HEK293 (cell line): ENCODE data around the gene ZKSCAN8.

Experiments
- ELK4 ChIP-seq: IDR thresholded peaks from 2 replicates; pipeline ENCODE4 v1.6.1; 2011; ENCODE audit warnings: mild to moderate bottlenecking, low read depth, low read length, borderline replicate concordance
- RBAK ChIP-seq: fragments of 450-650 bp; formaldehyde crosslinking; IDR thresholded peaks from 2 replicates; pipeline ENCODE4 v1.5.1; 2016; ENCODE audit warnings: missing biosample characterization, missing genetic modification characterization
- SP3 ChIP-seq: fragments of 450-650 bp; formaldehyde crosslinking; IDR thresholded peaks from 2 replicates; pipeline ENCODE4 v1.5.1; 2016; ENCODE audit warnings: missing biosample characterization, missing genetic modification characterization
- WT1 ChIP-seq: fragments of 450-650 bp; formaldehyde crosslinking; IDR thresholded peaks from 2 replicates; pipeline ENCODE4 v1.5.1; 2016; ENCODE audit warnings: missing biosample characterization, missing genetic modification characterization
- YY1 ChIP-seq: fragments of 450-650 bp; formaldehyde crosslinking; IDR thresholded peaks from 2 replicates; pipeline ENCODE4 v1.5.1; 2018; ENCODE audit warnings: missing biosample characterization, missing genetic modification characterization
- YY2 ChIP-seq: fragments of 450-650 bp; formaldehyde crosslinking; IDR thresholded peaks from 2 replicates; pipeline ENCODE4 v1.5.1; 2016; ENCODE audit warnings: missing biosample characterization, missing genetic modification characterization
- ZBTB1 ChIP-seq: fragments of 450-650 bp; formaldehyde crosslinking; IDR thresholded peaks from 2 replicates; pipeline ENCODE4 v1.5.1; 2016; ENCODE audit warnings: missing biosample characterization, missing genetic modification characterization
- ZBTB7A ChIP-seq: fragments of 450-650 bp; formaldehyde crosslinking; IDR thresholded peaks from 2 replicates; pipeline ENCODE4 v1.5.1; 2016; ENCODE audit warnings: low read depth, missing biosample characterization, missing genetic modification characterization
- ZNF2 ChIP-seq: fragments of 450-650 bp; formaldehyde crosslinking; IDR thresholded peaks from 2 replicates; pipeline ENCODE4 v1.5.1; 2016; ENCODE audit warnings: missing biosample characterization, missing genetic modification characterization
- ZNF292 ChIP-seq: fragments of 450-650 bp; formaldehyde crosslinking; IDR thresholded peaks from 2 replicates; pipeline ENCODE4 v1.5.1; 2016; ENCODE audit warnings: low read depth, missing biosample characterization, missing genetic modification characterization, borderline replicate concordance
- ZNF302 ChIP-seq: fragments of 450-650 bp; formaldehyde crosslinking; IDR thresholded peaks from 2 replicates; pipeline ENCODE4 v1.5.1; 2016; ENCODE audit warnings: missing biosample characterization, missing genetic modification characterization, low read depth
- ZNF354C ChIP-seq: fragments of 450-650 bp; formaldehyde crosslinking; IDR thresholded peaks from 2 replicates; pipeline ENCODE4 v1.5.1; 2016; ENCODE audit warnings: missing biosample characterization, missing genetic modification characterization, low read depth, borderline replicate concordance
- ZNF48 ChIP-seq: fragments of 450-650 bp; formaldehyde crosslinking; IDR thresholded peaks from 2 replicates; pipeline ENCODE4 v1.5.1; 2016; ENCODE audit warnings: missing biosample characterization, missing genetic modification characterization
- ZNF513 ChIP-seq: fragments of 450-650 bp; IDR thresholded peaks from 2 replicates; pipeline ENCODE4 v1.5.1; 2018; ENCODE audit warnings: missing biosample characterization, missing genetic modification characterization
- ZNF514 ChIP-seq: fragments of 450-650 bp; formaldehyde crosslinking; IDR thresholded peaks from 2 replicates; pipeline ENCODE4 v1.5.1; 2016; ENCODE audit warnings: missing biosample characterization, missing genetic modification characterization
- ZNF518A ChIP-seq: fragments of 450-650 bp; formaldehyde crosslinking; conservative IDR thresholded peaks from 2 replicates; pipeline ENCODE4 v1.5.1; 2016; ENCODE audit warnings: low read depth, missing biosample characterization, missing genetic modification characterization
- ZNF529 ChIP-seq: fragments of 450-650 bp; formaldehyde crosslinking; IDR thresholded peaks from 2 replicates; pipeline ENCODE4 v1.5.1; 2017; ENCODE audit warnings: missing genetic modification characterization, missing biosample characterization; ENCODE audit not compliant: insufficient replicate concordance
- ZNF530 ChIP-seq: fragments of 450-650 bp; formaldehyde crosslinking; IDR thresholded peaks from 2 replicates; pipeline ENCODE4 v1.5.1; 2016; ENCODE audit warnings: low read depth, missing biosample characterization, missing genetic modification characterization
- ZNF548 ChIP-seq: fragments of 450-650 bp; formaldehyde crosslinking; IDR thresholded peaks from 2 replicates; pipeline ENCODE4 v1.5.1; 2016; ENCODE audit warnings: missing biosample characterization, missing genetic modification characterization
- ZNF561 ChIP-seq: fragments of 450-650 bp; IDR thresholded peaks from 2 replicates; pipeline ENCODE4 v1.5.1; 2018; ENCODE audit warnings: missing biosample characterization, missing genetic modification characterization, borderline replicate concordance
- ZNF585B ChIP-seq: fragments of 450-650 bp; formaldehyde crosslinking; IDR thresholded peaks from 2 replicates; pipeline ENCODE4 v1.5.1; 2016; ENCODE audit warnings: missing biosample characterization, missing genetic modification characterization
- ZNF600 ChIP-seq: fragments of 450-650 bp; formaldehyde crosslinking; IDR thresholded peaks from 2 replicates; pipeline ENCODE4 v1.5.1; 2016; ENCODE audit warnings: missing biosample characterization, missing genetic modification characterization
- ZNF645 ChIP-seq: fragments of 450-650 bp; formaldehyde crosslinking; IDR thresholded peaks from 2 replicates; pipeline ENCODE4; 2016; ENCODE audit warnings: missing biosample characterization, missing genetic modification characterization
- ZNF658 ChIP-seq: fragments of 450-650 bp; formaldehyde crosslinking; IDR thresholded peaks from 2 replicates; pipeline ENCODE4; 2016; ENCODE audit warnings: missing biosample characterization, missing genetic modification characterization
- ZNF747 ChIP-seq: fragments of 450-650 bp; formaldehyde crosslinking; IDR thresholded peaks from 2 replicates; pipeline ENCODE4 v1.5.1; 2016; ENCODE audit warnings: missing biosample characterization, missing genetic modification characterization
- TF ChIP-seq, protein P1 (sequence below): fragments of 450-650 bp; formaldehyde crosslinking; conservative IDR thresholded peaks from 2 replicates; pipeline ENCODE4 v1.5.1; 2016; ENCODE audit warnings: low read depth, missing biosample characterization, missing genetic modification characterization
- TF ChIP-seq, protein P2 (sequence below): fragments of 450-650 bp; formaldehyde crosslinking; IDR thresholded peaks from 2 replicates; pipeline ENCODE4 v1.5.1; 2016; ENCODE audit warnings: missing biosample characterization, missing genetic modification characterization

Gene ZKSCAN8

DNA sequence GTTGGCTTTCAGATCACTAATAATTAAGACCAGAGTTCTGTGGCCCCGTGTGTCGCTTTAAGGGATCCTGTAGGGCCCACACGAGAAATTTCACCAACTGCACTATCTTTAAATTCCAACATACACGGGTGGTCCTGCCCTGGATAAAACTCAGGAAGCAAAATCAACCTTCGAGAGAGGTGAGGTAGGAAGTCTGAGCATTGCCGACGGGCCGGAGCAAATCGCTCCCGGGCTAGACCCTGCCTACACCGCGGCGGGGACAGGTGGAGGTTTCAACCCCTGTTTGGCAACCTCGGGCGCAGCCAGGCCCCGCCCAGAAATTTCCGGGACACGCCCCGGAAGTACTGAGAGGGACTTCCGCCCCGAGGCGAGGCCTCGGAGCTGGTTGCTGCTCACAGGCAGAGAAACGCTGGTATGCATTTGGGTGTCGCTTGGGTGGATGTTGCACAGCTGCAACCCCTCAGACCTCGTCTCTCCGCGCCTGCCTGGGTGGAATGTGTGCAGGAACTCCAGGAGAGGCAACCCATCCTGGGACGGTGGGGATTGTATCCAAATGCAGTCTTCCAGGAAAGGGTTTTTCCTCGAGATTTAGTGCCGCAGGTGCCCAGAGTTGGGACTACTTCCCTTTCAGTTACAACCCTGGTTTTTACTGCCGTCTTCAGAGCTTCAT lies 19.9 kb downstream of the ZKSCAN8 start (continued):
- TF ChIP-seq, protein P1, sequence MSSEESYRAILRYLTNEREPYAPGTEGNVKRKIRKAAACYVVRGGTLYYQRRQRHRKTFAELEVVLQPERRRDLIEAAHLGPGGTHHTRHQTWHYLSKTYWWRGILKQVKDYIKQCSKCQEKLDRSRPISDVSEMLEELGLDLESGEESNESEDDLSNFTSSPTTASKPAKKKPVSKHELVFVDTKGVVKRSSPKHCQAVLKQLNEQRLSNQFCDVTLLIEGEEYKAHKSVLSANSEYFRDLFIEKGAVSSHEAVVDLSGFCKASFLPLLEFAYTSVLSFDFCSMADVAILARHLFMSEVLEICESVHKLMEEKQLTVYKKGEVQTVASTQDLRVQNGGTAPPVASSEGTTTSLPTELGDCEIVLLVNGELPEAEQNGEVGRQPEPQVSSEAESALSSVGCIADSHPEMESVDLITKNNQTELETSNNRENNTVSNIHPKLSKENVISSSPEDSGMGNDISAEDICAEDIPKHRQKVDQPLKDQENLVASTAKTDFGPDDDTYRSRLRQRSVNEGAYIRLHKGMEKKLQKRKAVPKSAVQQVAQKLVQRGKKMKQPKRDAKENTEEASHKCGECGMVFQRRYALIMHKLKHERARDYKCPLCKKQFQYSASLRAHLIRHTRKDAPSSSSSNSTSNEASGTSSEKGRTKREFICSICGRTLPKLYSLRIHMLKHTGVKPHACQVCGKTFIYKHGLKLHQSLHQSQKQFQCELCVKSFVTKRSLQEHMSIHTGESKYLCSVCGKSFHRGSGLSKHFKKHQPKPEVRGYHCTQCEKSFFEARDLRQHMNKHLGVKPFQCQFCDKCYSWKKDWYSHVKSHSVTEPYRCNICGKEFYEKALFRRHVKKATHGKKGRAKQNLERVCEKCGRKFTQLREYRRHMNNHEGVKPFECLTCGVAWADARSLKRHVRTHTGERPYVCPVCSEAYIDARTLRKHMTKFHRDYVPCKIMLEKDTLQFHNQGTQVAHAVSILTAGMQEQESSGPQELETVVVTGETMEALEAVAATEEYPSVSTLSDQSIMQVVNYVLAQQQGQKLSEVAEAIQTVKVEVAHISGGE (tag by site-specific recombination) = peak; percentile 80
- no peak for TF ChIP-seq ZNF513 (tag by site-specific recombination)
- TF ChIP-seq ZNF48 = no peak
- TF ChIP-seq ZNF2 (tag by site-specific recombination) = peak; percentile 63; the same call in 1 of the 2 replicates
- TF ChIP-seq, protein P2, sequence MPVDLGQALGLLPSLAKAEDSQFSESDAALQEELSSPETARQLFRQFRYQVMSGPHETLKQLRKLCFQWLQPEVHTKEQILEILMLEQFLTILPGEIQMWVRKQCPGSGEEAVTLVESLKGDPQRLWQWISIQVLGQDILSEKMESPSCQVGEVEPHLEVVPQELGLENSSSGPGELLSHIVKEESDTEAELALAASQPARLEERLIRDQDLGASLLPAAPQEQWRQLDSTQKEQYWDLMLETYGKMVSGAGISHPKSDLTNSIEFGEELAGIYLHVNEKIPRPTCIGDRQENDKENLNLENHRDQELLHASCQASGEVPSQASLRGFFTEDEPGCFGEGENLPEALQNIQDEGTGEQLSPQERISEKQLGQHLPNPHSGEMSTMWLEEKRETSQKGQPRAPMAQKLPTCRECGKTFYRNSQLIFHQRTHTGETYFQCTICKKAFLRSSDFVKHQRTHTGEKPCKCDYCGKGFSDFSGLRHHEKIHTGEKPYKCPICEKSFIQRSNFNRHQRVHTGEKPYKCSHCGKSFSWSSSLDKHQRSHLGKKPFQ = no peak
- peak; percentile 98 for TF ChIP-seq ELK4
- no peak for TF ChIP-seq YY1 (tag by site-specific recombination)
- no peak for TF ChIP-seq ZNF747 (tag by site-specific recombination)
- no peak for TF ChIP-seq WT1 (tag by site-specific recombination)
- TF ChIP-seq ZNF354C (tag by site-specific recombination) = no peak
- TF ChIP-seq ZNF600 = 0 out of 2 replicates have a peak, but pooled peaks have one; percentile 51
- no peak for TF ChIP-seq YY2
- TF ChIP-seq ZNF530 (tag by site-specific recombination) = no peak
- TF ChIP-seq ZBTB7A = no peak
- TF ChIP-seq ZNF645 (tag by site-specific recombination) = no peak
- peak; percentile 72 for TF ChIP-seq ZNF561 (tag by site-specific recombination)
- TF ChIP-seq ZNF514 = no peak
- no peak for TF ChIP-seq ZNF658
- peak; percentile 99 for TF ChIP-seq ZNF518A (tag by site-specific recombination)
- peak; percentile 94 for TF ChIP-seq SP3 (tag by site-specific recombination)
- TF ChIP-seq ZNF292 (tag by site-specific recombination) = no peak
- TF ChIP-seq ZNF302 (tag by site-specific recombination) = no peak
- TF ChIP-seq RBAK (tag by site-specific recombination) = no peak
- no peak for TF ChIP-seq ZNF548 (tag by site-specific recombination)
- TF ChIP-seq ZBTB1 = no peak
- TF ChIP-seq ZNF585B (tag by site-specific recombination) = no peak
- TF ChIP-seq ZNF529 = no peak
